NCI-H460 (cell line): Measurements from ENCODE around the gene CDIP1. TPM values are rescaled to one million over a fixed set of nuclear protein-coding genes. Genes with fewer than 3 reads are reported as not detected.
"Not testable (repeated sequence)": the region's sequence is repeated elsewhere in the genome, so short reads cannot be mapped to it uniquely, and the experiment has no call there.

ENCODE experiments used
- DNase-seq: peaks from one replicate; pipeline ENCODE4 v3.0.0-alpha.2; 2016; ENCODE audit warnings: low read depth; ENCODE audit errors: extremely low read depth
- polyA plus RNA-seq: library from polyadenylated mRNA; depleted of rRNA; stranded (reverse); fragments of >200 nt; gene quantifications from 2 replicates; pipeline ENCODE4 v1.2.3, GENCODE V29; 2014; cell fraction: nucleus; rRNA removed
- total RNA-seq: library from RNA; depleted of rRNA; stranded (reverse); fragments of >200 nt; shearing (Covaris generic); gene quantifications from 2 replicates; pipeline ENCODE4 v1.2.3, GENCODE V29; 2014; rRNA removed

Gene CDIP1
- 4.7 and 5.3 TPM in 2 replicates for total RNA-seq
- 2.4 and 4.6 TPM in 2 replicates for polyA plus RNA-seq

DNA sequence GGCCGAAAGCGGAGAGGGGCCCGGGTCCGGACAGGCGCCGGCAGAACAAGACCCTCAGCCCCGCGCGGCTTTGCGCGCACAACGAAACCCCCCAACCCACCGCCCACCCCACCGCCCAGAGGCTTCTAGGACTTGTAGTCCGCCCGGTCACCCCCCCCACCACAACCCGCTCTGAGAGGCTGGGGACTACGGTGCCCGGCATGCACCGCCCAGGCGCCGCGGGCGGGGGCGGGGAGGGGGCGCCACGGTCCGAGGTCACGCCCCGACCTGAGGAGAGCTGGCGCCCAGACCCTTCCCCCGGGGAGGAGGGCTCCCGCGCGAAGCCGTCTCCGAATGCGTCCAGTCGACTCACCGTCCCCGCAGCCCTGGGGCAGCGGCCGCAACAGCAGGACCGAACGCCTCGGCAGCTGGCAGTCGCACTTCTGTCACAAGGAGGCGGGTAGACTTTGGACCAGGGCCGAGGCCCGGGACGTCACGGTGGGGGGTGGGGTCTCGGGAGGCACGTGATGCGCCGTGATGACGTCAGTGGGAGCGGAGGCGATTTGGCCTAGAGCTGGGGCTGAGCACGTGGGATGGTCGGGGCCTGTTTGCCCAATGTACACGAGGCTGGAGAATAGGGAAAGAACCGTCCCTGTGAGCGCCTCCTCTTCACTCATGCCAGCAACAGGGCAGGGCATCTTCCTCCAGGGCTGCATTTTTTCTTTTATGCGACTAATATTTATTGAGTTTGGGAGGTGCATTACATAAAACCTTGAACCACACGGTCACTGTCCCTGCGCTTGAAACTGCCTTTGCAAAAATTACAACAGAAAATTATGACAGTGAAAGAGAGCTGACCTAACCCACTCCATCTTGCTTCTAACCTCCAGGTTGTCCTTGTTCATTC, at the start of gene CDIP1:
CDIP1 (minus strand) TSS at position 424 of the 886 bp plus-strand sequence. CDS start 24,643 bp downstream, outside the sequence.
- DNase-seq = peak; percentile 92

- DNase-seq = no peak
Measured at GRCh38 chr16:4586291-4586690, 47.7 kb upstream of the CDIP1 start.

DNA sequence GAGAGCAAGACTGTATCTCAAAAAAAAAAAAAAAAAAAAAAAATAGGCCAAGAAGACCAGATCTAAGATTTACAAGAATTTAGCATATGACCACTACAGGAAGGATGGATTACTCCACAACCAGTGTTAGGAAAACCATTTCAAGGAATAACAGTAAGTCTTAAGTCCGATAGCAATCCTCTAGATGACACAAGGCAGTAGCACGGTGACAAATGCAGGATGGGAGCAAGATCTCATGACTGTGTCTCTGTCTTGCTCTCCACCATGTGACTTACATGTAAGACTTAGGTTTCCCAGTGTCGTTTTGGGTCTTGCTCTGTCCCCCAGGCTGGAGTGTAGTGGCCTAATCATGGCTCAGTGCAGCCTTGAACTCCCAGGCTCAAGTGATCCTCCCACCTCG, 45.3 kb upstream of the CDIP1 start:
- DNase-seq = no peak

GRCh38 chr16:4580250-4580649, 41.7 kb upstream of the CDIP1 start:
- no peak for DNase-seq

DNA sequence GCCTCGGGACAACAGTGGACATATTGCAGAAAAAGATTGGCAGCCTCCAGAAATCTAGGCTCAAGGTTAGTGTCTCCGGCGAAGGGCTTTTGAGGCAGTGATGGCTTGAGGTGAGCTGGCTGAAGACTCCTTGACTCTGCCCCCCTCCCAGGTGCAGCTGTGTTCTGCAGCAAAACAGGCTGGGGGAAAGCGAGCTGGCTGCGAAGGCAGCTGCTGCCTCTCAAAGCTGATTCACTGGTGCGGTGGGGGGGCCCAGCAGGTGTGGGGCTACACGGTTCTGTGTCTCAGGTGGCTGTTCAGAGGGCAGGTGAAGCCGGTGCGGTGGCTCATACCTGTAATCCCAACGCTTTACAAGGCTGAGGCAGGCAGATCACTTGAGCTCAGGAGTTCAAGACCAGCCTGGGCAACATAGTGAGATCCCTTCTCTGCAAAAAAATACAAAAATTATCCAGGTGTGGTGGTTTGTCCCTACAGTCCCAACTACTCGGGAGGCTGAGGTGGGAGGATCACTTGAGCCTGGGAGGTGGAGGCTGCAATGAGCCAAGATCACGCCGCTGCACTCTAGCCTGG, 40.5 kb upstream of the CDIP1 start:
- no peak for DNase-seq

- DNase-seq = no peak
Measured at GRCh38 chr16:4576008-4576407, 37.4 kb upstream of the CDIP1 start.

DNA sequence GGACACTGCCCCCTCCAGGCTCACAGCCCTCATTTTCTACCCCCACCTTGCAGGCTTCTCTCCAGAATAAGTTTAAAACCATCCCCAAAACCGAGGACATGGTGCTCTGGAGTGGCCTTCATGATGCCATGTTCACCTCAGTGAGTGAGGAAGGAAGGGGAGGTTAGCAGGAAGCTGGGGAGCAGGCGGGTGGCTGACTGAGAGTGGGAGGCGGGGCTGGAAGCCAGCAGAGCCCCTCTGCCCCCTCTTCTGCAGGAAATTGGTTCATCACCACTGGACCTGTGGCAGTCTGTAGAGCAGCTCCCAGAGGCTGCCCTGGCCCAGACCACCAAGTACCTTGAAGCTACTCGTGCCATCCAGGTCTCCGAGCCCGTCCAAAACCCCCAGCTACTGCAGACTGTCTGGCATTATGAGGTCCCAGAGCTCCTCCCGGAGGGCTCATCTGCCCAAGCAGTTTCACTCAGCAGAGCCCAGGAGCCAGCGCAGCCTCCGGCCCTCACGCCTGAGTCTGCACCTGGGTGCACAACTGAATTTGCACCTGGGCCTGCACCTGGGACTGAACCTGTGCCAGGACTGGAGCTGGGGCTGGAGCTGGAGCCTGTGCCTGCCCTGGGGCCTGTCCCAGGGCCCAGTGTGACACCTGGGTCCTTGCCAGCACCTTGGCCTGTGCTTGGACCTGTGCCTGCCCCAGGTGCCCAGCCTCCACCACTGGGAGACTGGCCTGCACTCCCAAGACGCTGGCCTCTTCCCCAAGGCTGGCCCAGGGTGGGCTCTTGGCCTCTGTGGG, 36.5 kb upstream of the CDIP1 start:
- DNase-seq = no peak

GRCh38 chr16:4573926-4574325, 35.4 kb upstream of the CDIP1 start:
- not testable (repeated sequence) for DNase-seq

DNA sequence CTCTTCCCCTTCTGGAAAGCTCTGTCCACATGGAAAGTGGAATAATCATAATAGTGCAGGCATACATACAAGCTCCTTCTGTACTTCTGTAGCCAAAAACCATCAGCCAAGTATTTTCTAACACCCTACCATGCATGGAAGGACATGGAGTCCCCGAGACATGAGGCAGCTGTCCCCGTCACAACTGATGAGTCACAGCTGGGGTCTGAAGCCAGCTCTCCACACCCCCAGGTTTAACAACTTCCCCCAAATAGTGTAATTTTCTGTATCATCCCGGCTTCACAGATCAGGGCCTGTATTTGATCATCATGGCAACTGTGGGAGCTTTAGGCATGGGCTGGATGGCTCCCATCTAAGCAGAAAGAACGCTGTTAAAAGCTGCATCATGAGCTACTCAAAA, 34.1 kb upstream of the CDIP1 start:
- no peak for DNase-seq

- DNase-seq = no peak
Measured at GRCh38 chr16:4570688-4571321, 32.2 kb upstream of the CDIP1 start.

- DNase-seq = no peak
Measured at GRCh38 chr16:4570086-4570485, 31.5 kb upstream of the CDIP1 start.

DNA sequence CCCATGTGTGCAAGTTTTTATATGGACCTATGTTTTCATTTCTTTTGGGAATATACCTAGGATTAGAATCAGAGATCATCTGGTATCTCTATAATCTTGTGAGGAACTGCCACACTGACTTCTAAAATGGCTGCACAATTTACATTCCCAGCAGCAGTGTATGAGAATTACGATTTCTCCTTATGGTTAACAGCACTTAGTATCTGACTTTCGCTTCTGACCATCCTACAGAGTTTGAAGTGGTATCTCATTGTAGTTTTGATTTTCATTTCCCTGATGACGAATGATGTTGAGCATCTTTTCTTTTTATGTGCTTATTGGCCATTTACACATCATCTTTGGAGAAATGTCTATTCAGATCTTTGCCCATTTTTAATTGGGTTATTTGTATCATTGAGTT, 27.6 kb upstream of the CDIP1 start:
- no peak for DNase-seq

DNA sequence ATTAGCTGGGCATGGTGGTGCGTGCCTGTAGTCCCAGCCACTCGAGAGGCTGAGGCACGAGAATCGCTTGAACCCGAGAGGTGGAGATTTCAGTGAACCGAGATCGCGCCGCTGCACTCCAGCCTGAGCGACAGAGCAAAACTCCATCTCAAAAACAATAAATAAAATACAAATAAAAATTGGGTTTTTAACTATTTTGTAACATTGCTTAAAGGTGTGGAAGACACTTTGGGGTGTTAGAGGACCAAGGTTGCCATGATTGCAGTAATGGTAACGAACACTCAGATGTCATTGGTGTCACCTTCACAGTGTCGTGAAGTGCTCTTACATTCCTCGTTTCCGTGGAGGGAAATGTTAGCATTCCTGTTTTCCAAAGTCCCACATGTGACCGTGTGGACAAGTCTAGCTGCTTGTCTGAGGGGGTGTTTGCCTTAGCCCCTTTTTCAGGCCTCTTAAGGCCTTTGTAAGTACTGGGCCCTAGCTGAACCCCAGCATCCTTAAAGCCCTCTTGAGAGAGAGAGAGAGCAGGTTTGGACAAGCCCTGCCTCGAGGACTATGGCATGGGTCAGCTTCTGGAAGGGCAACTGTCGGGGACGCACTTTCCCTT, 26.2 kb upstream of the CDIP1 start:
- DNase-seq = no peak

DNA sequence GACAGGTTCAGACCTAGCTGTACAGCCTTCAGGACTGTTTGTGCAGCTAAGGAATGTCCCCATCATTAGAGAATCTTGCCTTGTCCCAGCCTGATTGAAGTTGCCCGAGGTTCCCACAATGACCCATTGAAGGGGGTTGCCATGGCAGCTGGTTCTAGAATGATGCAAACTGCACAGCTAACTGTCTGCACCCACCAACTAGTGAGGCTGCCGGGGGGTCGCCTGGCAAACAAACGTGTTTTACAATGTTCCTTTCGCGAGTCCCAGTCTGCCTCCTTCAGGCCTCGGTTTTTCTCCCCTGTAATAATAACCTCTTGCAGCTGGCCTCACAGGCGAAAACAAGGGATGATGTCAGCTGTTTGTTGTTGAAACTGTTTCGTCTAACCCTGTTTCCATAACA, 23.0 kb upstream of the CDIP1 start:
- DNase-seq = no peak

DNA sequence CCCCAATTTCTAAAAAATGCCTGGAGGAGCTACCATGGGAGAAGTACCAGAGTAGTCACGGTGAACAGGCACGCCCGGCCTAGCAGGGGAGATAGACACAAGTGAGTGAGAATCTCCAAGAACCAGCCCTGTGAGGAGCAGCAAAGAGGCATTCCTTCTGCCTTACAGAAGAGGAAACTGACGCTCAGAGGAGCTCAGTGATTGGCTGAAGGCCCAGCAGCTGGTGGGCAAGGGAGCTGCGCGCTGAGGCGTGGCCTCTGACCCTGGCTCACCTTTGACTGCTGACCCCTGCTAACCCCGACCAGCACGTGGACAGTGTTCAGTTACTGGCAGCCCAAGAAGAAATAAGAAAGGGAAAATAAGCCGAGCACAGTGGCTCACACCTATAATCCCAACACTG, 19.4 kb upstream of the CDIP1 start:
- no peak for DNase-seq

- DNase-seq = no peak
Measured at GRCh38 chr16:4556580-4556979, 18.0 kb upstream of the CDIP1 start.

DNA sequence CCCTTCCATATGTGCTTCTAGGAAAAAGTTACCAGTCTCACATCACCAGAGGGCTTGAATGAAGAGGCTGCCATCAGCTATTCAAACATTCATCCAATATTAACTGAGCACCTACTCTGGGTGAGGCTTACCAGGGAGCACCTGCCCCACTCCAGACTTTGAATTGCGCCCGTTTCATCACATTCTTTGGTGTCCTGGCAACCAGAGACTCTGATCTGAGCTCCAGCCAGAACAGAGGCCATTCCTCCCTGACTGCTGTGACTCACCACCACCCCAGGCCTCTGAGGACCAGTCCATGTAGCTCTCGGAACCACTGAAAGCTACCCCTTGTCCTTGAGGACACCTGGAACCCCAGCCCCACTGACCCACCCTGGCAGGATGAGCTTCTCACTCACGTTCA, 17.5 kb upstream of the CDIP1 start, which contains the start of gene C16orf96:
C16orf96 (plus strand) TSS at position 229 of the 400 bp plus-strand sequence; CDS start at position 379, 150 bp downstream.
- no peak for DNase-seq

GRCh38 chr16:4552541-4552940, 14.0 kb upstream of the CDIP1 start:
- DNase-seq = no peak

DNA sequence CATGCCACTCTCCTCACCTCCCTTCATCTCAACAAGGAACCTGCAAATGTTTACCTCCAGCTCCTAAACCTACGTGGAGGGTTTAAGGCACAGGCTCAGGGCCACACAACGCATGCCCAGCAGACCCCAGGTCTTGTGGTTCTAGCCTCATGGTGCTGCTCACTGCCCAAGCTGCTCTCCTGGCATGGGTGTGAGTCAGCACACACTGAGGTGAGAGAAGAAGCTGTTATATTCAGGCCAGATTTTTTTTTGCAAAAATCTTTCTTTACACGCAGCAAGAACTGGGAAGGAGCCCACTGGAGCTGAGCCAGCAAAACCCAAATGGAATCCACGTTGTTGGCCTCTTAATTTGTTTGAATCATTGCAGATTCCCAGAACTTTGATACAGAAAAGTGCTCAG, 12.0 kb upstream of the CDIP1 start:
- no peak for DNase-seq

DNA sequence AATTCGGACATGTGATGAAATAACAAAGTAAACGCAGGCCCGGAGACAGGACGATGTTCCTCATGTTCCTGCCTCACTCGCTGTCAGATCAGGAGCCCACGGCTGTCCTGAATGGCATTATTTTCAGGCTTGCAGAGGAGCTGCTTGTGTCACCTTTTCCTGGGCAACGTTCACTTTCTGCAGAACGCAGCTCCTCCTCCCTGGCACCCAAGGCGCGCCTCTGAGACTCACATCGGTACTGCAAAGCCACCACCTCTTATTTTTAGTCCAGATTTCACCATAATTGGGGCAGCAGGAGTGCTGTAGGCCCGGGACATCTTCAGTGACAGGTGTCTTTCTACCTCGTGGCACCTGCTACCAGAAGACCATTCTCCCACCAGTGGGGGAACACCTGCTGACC, 9.6 kb upstream of the CDIP1 start:
- no peak for DNase-seq
